GM19372 (cell line): ENCODE measurements around the gene ZNF668.

Experiments
- ATAC-seq: cut with Tn5 transposase; IDR thresholded peaks from one replicate; pipeline ENCODE4 v1.9.1; 2021; ENCODE audit warnings: mild to moderate bottlenecking, low read depth, moderate library complexity; ENCODE audit not compliant: unreplicated experiment

The ZNF668 gene

GRCh38 chr16:31061813-31062440, 12.1 kb downstream of the ZNF668 start:
- ATAC-seq, result no peak

- ATAC-seq, result no peak
Measured at GRCh38 chr16:31061126-31061812, 12.8 kb downstream of the ZNF668 start.

DNA sequence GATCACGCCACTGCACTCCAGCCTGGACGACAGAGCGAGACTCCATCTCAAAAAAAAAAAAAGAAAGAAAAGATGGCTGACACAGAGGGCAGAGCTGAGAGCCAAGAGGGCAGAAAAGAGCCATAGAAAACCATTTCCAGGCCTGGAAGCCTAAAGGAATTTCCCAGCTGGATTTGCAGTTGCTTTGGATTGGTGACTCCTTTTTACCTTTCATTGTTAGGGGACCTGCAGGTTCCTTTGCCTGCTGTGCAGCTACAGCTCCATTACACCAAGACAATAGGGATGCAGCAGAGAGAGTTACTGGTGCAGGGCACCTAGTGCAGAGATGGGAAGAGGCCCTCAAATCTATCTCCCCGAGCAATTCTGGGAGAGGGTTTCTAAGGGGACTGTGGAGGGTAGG, 18.4 kb downstream of the ZNF668 start:
- no peak for ATAC-seq

- no peak for ATAC-seq
Measured at GRCh38 chr16:31052114-31052513, 21.9 kb downstream of the ZNF668 start.

- no peak for ATAC-seq
Measured at GRCh38 chr16:31050280-31051030, 23.6 kb downstream of the ZNF668 start.

DNA sequence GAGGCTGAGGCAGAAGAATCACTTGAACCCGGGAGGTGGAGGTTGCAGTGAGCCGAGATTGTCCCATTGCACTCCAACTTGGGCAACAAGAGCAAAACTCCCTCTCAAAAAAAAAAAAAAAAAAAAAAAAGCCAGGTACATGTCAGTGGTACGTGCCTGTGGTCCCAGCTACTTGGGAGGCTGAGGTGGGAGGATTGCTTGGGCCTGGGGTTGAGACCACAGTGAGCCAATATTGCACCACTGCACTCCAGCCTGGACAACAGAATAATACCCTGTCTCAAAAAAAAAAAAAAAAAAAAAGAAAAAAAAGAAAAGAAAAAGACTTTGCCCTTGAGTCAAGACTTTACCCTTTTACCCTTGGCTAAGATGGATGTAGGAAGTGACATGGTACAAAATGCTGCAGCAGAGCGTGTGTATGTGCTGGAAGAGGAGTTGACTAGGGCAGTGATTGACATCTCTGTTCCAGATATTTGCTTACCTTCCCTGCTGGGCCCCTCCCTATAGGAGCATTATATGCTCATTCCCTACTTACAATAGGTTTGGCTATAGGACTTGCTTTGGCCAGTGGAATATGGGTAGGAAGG, 30.1 kb downstream of the ZNF668 start:
- no peak for ATAC-seq

DNA sequence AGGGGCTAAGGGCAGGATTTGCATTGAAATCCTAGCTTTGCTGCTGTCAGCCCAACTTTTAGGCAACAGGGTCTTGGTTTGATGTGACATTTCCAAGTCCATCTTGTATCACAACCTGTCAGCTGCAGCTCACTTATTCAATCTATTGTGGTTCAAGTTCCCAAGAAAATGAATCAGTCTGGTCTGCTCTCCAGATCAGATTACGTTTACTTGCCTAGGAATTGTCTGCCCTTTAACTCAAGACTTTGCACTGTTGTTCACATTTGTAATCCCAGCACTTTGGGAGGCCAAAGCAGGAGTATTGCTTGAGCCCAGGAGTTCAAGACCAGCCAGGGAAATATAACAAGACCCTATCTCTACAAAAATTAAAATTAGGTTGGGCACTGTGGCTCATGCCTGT, 30.7 kb downstream of the ZNF668 start:
- no peak for ATAC-seq

DNA sequence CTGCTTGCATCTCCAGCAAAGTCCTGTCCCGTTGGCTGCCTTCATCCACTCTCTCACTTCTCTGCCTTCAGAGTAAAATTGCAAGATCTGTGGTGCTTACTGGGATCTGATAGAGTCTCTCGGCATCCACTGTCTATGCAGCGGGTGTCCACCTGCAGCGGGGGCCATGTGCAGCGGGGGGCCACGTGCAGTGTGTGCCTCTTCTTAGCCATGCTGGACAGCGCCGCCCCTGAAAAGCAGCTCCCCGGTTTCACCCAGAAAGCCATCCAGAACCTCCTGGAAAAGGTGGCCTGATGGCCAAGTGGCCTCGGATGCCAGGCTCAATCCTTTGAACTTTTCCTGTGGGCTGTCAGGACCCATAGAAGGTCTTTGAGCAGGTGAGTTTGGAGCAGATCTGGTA, 31.2 kb downstream of the ZNF668 start:
- no peak for ATAC-seq

DNA sequence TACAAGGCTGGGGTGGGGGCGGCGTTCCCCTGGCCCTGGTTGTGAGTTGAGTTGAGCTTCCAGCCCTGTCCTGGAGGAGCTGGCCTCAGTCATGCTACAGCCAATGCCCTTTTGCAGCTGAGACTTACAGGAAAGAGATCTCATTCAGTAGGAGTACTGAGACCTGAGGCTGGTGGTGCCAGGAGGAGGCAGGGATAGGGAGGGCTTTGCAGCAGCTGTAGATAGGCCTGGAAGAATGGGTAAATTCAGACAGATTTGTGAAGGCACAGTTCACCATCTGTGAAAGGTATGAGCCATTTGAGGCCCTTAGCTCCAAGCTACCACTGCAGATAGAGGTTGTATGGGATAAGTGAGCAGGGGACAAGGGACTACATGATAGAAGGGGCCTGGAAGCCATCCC, 35.0 kb downstream of the ZNF668 start:
- ATAC-seq, result no peak

- no peak for ATAC-seq
Measured at GRCh38 chr16:31036691-31037090, 37.3 kb downstream of the ZNF668 start.

- peak; percentile 33 for ATAC-seq
Measured at GRCh38 chr16:31033709-31034492, 40.1 kb downstream of the ZNF668 start.

- peak; percentile 79 for ATAC-seq
Measured at GRCh38 chr16:31032736-31033708, 41.0 kb downstream of the ZNF668 start, which contains the start of gene STX4. Gene STX4, plus strand, starts transcription at chr16:31033558. Its CDS starts 248 bp downstream, at chr16:31033806.

DNA sequence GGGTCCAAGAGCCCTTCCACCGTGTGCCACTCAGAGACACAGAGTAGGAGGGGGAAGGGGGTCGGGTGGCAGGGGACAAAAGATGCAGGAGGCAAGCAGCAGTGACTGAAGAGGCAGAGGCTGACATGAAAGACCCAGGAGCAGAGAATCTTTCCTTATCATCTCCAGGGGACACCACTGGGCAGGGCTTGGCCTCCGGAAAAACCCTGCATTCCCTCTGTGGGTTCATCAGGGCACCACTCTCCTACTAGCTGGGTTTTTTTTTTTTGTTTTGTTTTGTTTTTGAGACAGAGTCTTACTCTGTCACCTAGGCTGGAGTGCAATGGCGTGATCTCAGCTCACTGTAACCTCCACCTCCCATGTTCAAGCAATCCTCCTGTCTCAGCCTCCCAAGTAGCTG, 42.8 kb downstream of the ZNF668 start:
- ATAC-seq, result no peak

DNA sequence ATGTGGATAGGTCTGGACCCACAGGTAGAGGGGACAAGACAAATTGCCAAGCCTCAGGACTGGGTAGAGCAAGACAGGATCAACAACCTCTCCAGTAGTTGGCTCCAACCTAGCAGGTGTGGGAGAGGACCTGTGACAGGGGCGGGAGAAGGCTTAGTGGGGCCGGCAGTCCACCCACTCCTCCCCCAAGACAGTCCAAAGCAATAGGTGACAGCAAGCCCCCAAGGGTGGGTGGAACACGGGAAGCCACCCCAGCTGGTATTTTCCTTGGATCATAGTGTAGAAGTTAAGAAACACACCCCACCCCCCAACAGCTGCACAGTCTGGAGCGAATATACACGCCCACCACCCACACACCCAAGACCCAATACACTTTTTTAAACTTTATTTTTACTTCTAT, 44.8 kb downstream of the ZNF668 start:
- no peak for ATAC-seq

DNA sequence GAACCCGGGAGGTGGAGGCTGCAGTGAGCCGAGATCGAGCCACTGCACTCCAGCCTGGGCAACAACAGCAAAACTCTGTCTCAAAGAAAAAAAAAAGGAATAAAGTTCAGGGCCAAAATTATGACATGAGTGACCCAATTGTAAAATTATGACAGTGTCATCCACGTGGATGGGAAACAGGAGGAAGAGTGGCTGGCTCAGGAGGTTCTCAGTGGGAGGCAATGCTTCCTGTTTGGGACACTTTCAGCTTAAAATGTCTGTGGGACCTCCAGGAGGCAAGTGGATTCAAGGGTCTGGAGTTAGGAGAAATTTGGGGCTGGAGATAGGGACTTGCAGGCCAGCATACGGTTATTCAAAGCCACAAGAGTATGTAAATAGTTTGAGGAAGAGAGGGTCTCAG, 48.7 kb downstream of the ZNF668 start:
- ATAC-seq, result no peak

- no peak for ATAC-seq
Measured at GRCh38 chr16:31023627-31024226, 50.3 kb downstream of the ZNF668 start.

GRCh38 chr16:31023252-31023602, 50.8 kb downstream of the ZNF668 start:
- ATAC-seq, result no peak

DNA sequence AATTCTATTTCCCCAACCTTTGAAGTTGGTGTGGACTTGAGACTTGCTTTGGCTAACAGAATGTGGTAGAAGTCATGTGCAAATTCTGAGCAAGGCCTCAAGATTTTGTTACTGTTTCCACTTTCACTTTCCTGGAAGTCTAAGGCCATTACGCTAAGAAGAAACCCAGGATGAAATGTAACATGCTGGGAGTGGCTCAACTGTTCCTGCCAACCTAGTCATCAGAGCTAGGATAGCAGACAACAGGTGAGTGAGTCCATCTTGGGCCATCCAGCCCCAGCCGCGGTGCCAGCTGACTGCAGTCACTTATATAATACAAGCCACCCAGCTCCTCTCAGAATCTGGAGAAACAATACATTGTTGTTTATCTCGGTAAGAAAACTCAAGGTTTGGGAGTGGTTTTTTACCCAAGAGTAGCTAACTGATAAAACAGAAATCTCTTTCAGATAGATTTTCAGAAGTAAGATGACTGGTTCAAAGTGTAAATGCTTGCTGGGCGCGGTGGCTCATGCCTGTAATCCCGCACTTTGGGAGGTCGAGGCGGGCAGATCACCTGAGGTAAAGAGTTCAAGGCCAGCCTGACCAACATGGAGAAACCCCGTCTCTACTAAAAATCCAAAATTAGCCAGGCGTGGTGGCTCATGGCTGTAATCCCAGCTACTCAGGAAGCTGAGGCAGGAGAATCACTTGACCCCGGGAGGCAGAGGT, 51.3 kb downstream of the ZNF668 start:
- ATAC-seq, result no peak
